ENCODE results near the gene SMIM38.
"Not testable (repeated sequence)": the region's sequence is repeated elsewhere in the genome, so short reads cannot be mapped to it uniquely, and the experiment has no call there.

SMIM38 gene

DNA sequence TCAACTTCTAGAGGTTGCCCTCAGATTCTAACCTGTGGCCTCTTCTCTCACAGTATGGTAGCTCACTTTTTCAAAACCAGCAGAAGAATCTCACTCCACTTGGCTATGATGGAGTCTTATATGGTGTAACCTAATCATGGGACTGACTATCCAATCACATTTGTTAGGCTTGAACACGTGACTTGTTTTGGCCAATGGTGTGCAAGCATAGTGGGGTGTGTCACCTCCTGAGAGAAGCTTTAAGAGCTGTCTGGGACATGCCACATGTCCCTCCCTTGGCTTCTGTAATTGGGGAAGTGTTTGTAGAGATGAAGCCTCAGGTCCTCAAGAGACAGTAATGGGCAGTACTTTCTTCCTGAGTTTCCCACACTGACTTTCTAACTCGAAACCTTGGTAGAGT lies 12.8 kb upstream of the SMIM38 start:
- no peaks in the 10 kb centered on the region for H3K36me3 ChIP-seq (ENCODE audit: control insufficient read depth, insufficient read depth, low read length)
- H3K27me3 ChIP-seq (ENCODE audit: control insufficient read depth, insufficient read depth, low read length): no peaks in the 10 kb centered on the region
- H3K9ac ChIP-seq (ENCODE audit: low read depth, low read length): no peak overlapping the region
- 0 out of 2 replicates have a peak, but pooled peaks cover 5% of the 10 kb centered on the region for H3K4me1 ChIP-seq (ENCODE audit: control insufficient read depth, insufficient read depth, low read length)
- H3K9me3 ChIP-seq (ENCODE audit: control insufficient read depth, insufficient read depth, low read length): peaks cover 9% of the 10 kb centered on the region; the same call in 1 of the 2 replicates
- no peak overlapping the region for H3K4me3 ChIP-seq (ENCODE audit: low read depth, low read length)
- H3K27ac ChIP-seq (ENCODE audit: low read depth, low read length): no peak overlapping the region

DNA sequence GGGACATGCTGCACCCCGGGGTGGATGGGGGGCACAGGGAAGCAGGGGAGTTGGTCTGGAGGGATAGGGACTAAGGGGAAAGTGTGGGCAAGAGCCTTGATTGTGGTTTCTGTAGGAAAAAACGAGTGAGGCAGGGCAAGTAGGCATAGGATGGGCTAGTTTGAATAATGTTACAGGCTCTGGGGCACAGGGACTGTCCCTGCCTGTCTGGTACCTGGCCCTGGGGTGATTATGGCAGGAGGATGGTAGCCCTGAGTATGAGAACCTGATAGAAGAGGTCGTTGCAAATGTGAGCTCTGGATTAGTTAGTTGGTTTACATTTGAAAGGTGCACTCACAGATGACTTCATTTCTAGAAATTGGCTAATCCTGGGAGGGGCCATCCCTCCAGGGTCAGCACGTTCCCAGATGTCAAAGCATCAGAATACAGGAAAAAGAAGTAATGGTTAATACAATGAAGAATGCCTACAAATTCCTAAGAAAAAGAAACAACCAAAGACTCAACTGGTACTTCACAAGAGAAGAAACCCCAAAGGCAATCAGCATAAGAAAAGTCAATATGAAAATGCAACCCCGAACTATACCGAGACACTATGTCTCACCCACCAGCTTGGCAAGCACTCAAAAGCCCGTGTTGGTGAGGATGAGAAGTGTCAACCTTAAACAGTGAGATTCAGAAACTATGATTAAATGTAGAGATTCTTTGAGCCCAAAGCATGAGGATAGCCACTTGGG lies 11.3 kb upstream of the SMIM38 start:
- no peak overlapping the region for H3K4me3 ChIP-seq (ENCODE audit: low read depth, low read length)
- H3K4me1 ChIP-seq (ENCODE audit: control insufficient read depth, insufficient read depth, low read length): no peaks in the 10 kb centered on the region
- no peaks in the 10 kb centered on the region for H3K36me3 ChIP-seq (ENCODE audit: control insufficient read depth, insufficient read depth, low read length)
- peaks cover 9% of the 10 kb centered on the region; the same call in 1 of the 2 replicates for H3K9me3 ChIP-seq (ENCODE audit: control insufficient read depth, insufficient read depth, low read length)
- no peak overlapping the region for H3K27ac ChIP-seq (ENCODE audit: low read depth, low read length)
- H3K9ac ChIP-seq (ENCODE audit: low read depth, low read length): no peak overlapping the region
- no peaks in the 10 kb centered on the region for H3K27me3 ChIP-seq (ENCODE audit: control insufficient read depth, insufficient read depth, low read length)

DNA sequence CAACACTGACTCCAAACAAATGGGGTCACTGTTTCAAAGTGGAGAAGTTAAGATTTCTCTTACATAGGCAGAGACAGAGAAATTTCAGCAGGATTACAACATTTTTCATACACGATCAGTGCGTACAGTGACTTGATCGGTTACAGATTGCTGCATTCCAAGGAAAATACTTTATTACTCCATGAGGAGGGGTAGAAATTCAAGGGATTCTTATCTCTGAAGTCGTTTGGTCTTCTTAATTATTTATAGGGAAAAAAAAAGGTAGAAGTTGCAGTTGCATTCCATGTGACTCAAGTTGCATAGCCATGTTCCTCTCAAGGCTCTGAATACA lies 10.7 kb upstream of the SMIM38 start:
- no peak overlapping the region for H3K27ac ChIP-seq (ENCODE audit: low read depth, low read length)
- no peak overlapping the region for H3K4me3 ChIP-seq (ENCODE audit: low read depth, low read length)

DNA sequence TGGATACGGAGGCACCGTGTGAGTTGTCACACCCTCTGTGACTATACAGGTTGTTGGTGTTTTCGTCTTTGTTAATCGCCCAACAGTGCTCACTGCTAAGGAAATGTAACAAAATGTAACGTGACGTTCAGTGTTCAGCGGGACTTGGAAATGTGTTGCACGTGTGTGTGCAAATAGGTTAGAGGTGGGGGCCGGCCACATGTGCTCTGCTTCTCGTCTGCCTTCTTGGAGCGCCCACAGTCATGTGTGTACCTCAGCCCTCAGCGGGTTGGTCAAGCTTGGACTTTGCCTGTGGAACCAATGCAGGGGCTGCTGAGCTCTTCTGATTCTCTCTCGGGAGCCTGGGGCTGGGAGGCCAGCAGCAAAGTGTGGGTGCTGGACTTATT lies 7.4 kb upstream of the SMIM38 start:
- H3K9me3 ChIP-seq (ENCODE audit: control insufficient read depth, insufficient read depth, low read length): peaks cover 11% of the 10 kb centered on the region

More for the DNA sequence above, 10.7 kb upstream of the SMIM38 start:
- Histone ChIP-seq H3K9me3 (ENCODE audit: control insufficient read depth, insufficient read depth, low read length) (peaks cover 9% of the 10 kb centered on the region), H3K27me3 (ENCODE audit: control insufficient read depth, insufficient read depth, low read length) (no peaks in the 10 kb centered on the region), H3K9ac (ENCODE audit: low read depth, low read length) (no peak overlapping the region), H3K36me3 (ENCODE audit: control insufficient read depth, insufficient read depth, low read length) (no peaks in the 10 kb centered on the region), H3K4me1 (ENCODE audit: control insufficient read depth, insufficient read depth, low read length) (no peaks in the 10 kb centered on the region)

DNA sequence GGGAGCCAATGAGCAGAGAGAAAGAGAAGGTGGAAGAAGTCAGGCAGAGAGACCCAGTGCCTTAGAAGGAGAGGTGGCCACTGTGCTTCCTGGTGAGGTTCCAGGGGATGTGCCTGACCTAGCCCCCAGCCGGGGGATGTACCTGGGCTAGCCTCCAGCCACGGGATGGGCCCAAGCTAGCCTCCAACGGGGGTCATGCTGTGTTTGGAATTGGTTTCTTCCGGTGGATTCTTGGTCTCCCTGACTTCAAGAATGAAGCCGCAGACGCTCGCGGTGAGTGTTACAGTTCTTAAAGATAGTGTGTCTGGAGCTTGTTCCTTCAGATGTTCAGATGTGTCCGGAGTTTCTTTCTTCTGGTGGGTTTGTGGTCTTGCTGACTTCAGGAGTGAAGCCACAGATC lies 6.9 kb upstream of the SMIM38 start:
- Histone ChIP-seq H3K27me3 (ENCODE audit: control insufficient read depth, insufficient read depth, low read length) (no peaks in the 10 kb centered on the region), H3K4me1 (ENCODE audit: control insufficient read depth, insufficient read depth, low read length) (peaks cover 12% of the 10 kb centered on the region), H3K9ac (ENCODE audit: low read depth, low read length) (no peak overlapping the region), H3K36me3 (ENCODE audit: control insufficient read depth, insufficient read depth, low read length) (no peaks in the 10 kb centered on the region), H3K27ac (ENCODE audit: low read depth, low read length) (no peak overlapping the region), H3K9me3 (ENCODE audit: control insufficient read depth, insufficient read depth, low read length) (peaks cover 11% of the 10 kb centered on the region), H3K4me3 (ENCODE audit: low read depth, low read length) (no peak overlapping the region)

More for the DNA sequence above, 7.4 kb upstream of the SMIM38 start:
- no peaks in the 10 kb centered on the region for H3K36me3 ChIP-seq (ENCODE audit: control insufficient read depth, insufficient read depth, low read length)
- H3K9ac ChIP-seq (ENCODE audit: low read depth, low read length): no peak overlapping the region
- H3K4me3 ChIP-seq (ENCODE audit: low read depth, low read length): no peak overlapping the region
- H3K27me3 ChIP-seq (ENCODE audit: control insufficient read depth, insufficient read depth, low read length): no peaks in the 10 kb centered on the region
- H3K27ac ChIP-seq (ENCODE audit: low read depth, low read length): no peak overlapping the region
- peaks cover 12% of the 10 kb centered on the region for H3K4me1 ChIP-seq (ENCODE audit: control insufficient read depth, insufficient read depth, low read length)

DNA sequence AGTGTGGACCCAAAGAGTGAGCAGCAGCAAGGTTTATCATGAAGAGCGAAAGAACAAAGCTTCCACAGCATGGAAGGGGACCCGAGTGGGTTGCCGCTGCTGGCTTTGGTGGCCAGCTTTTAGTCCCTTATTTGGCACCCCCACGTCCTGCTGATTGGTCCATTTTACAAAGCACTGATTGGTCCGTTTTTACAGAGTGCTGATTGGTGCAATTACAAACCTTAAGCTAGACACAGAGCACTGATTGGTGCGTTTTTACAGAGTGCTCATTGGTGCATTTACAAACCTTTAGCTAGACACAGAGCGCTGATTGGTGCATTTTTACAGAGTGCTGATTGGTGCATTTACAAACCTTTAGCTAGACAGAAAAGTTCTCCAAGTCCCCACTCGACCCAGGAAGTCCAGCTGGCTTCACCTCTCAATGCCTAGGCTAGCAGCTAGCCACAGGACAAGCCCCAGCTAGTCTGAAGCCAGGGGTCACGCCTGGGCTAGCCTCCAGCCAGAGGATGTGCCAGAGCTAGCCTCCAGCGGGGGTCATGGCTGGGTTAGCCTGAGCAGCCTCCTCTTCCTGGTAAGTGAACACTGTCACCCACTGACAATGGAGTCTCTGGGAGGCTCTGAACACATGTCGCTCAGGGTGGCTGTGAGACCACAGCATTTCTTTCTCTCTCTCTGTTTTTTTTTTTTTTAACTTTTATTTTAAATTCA lies 6.2 kb upstream of the SMIM38 start:
- H3K36me3 ChIP-seq (ENCODE audit: control insufficient read depth, insufficient read depth, low read length); H3K9ac ChIP-seq (ENCODE audit: low read depth, low read length); H3K4me3 ChIP-seq (ENCODE audit: low read depth, low read length); H3K27me3 ChIP-seq (ENCODE audit: control insufficient read depth, insufficient read depth, low read length); H3K27ac ChIP-seq (ENCODE audit: low read depth, low read length): not testable (repeated sequence)
- peaks cover 11% of the 10 kb centered on the region for H3K9me3 ChIP-seq (ENCODE audit: control insufficient read depth, insufficient read depth, low read length)
- peaks cover 12% of the 10 kb centered on the region for H3K4me1 ChIP-seq (ENCODE audit: control insufficient read depth, insufficient read depth, low read length)

DNA sequence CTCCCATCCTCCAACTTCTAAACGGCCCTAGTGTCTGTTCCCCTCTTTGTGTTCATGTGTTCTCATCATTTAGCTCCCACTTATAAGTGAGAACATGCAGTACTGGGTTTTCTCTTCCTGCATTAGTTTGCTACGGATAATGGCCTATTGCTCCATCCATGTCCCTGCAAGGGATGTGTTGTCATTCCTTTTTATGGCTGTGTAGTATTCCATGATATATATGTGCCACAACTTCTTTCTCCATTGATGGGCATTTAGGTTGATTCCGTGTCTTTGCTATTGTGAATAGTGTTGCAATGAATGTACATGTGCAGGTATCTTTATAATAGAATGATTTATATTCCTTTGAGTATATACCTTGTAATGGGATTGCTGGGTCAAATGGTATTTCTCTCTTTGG lies 5.6 kb upstream of the SMIM38 start:
- no peak overlapping the region for H3K9ac ChIP-seq (ENCODE audit: low read depth, low read length)
- no peak overlapping the region for H3K4me3 ChIP-seq (ENCODE audit: low read depth, low read length)
- H3K36me3 ChIP-seq (ENCODE audit: control insufficient read depth, insufficient read depth, low read length): no peaks in the 10 kb centered on the region
- H3K9me3 ChIP-seq (ENCODE audit: control insufficient read depth, insufficient read depth, low read length): peaks cover 11% of the 10 kb centered on the region
- H3K4me1 ChIP-seq (ENCODE audit: control insufficient read depth, insufficient read depth, low read length): peaks cover 12% of the 10 kb centered on the region
- no peak overlapping the region for H3K27ac ChIP-seq (ENCODE audit: low read depth, low read length)
- no peaks in the 10 kb centered on the region for H3K27me3 ChIP-seq (ENCODE audit: control insufficient read depth, insufficient read depth, low read length)

DNA sequence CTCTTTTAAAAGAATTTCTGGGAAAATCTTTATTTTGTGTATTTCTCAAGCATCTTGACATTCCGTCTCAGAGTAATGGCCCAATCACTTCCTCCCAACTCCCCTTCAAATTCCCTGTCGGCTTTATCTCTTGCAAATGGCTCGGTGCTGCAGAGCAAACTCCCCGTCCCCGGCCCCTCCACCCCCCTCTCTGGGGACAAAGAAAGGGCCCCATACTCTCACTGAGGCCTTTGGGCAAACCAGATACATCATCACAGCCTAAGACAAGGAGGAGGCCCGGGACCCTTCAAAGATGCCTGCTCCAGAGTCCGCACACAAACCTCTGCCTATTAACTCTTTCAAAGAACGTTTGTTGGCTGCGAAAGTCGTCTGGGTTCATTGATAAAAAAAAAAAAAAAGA lies 3.9 kb upstream of the SMIM38 start:
- no peak overlapping the region for H3K9ac ChIP-seq (ENCODE audit: low read depth, low read length)
- no peak overlapping the region for H3K4me3 ChIP-seq (ENCODE audit: low read depth, low read length)
- no peak overlapping the region for H3K27ac ChIP-seq (ENCODE audit: low read depth, low read length)
- peaks cover 12% of the 10 kb centered on the region for H3K4me1 ChIP-seq (ENCODE audit: control insufficient read depth, insufficient read depth, low read length)
- no peaks in the 10 kb centered on the region for H3K36me3 ChIP-seq (ENCODE audit: control insufficient read depth, insufficient read depth, low read length)
- H3K9me3 ChIP-seq (ENCODE audit: control insufficient read depth, insufficient read depth, low read length): peaks cover 6% of the 10 kb centered on the region; the same call in 1 of the 2 replicates
- H3K27me3 ChIP-seq (ENCODE audit: control insufficient read depth, insufficient read depth, low read length): no peaks in the 10 kb centered on the region

DNA sequence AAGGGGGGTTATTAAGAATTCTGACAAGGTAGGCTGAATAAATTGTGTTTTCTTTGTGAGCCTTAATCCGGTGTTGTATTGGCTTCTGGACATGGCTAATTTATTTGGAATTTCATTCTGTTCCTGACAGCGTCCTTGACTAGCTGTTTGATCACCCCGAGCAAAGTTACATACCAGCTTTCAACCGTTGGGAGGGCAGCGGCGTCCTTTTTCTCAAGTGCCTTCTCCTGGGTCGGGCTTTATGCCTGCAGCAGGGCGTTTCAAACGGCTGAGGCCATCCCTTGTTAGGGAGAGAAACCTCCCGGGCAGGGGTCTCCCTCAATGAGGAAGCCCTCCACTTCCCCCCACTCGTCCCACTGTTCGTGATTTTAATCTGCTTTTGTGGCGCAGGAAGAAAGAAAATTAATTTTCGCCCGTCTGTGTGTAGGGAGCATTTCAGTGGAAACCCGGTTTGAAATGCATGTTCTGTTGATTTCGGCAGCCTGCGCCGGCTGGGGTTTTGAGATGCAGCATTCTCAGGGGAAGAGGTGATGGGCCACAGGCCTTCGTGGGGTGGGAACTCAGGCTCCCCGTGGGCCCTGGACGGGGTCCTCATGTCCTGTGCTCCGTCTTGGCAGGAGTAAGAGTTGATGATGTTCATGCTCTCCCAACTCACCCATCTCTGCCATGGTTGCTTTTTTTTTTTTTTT lies 2.9 kb upstream of the SMIM38 start:
- Histone ChIP-seq H3K36me3 (ENCODE audit: control insufficient read depth, insufficient read depth, low read length) (no peaks in the 10 kb centered on the region), H3K27ac (ENCODE audit: low read depth, low read length) (peak overlapping the region; percentile 7), H3K9ac (ENCODE audit: low read depth, low read length) (no peak overlapping the region), H3K27me3 (ENCODE audit: control insufficient read depth, insufficient read depth, low read length) (no peaks in the 10 kb centered on the region), H3K4me3 (ENCODE audit: low read depth, low read length) (no peak overlapping the region), H3K9me3 (ENCODE audit: control insufficient read depth, insufficient read depth, low read length) (peaks cover 3% of the 10 kb centered on the region; the same call in 1 of the 2 replicates), H3K4me1 (ENCODE audit: control insufficient read depth, insufficient read depth, low read length) (peaks cover 12% of the 10 kb centered on the region)

DNA sequence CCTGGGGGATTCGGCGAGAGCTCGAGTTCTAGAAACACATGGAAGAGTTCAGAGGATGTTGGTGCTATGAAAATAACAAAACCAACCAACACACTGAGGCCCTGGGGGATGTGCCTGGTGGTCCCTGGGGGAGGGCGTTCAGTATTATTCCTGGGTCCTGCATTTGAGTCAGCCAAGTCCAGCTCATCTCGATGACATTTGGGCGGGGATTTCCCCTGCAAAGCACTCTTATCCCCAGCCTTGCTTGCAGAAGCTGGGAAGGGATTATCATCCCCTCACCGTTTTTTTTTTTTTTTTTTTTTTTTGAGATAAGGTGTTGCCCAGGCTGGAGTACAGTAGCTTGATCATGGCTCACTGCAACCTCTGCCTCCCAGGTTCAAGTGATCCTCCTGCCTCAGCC lies 2.1 kb upstream of the SMIM38 start:
- Histone ChIP-seq H3K9me3 (ENCODE audit: control insufficient read depth, insufficient read depth, low read length) (peaks cover 3% of the 10 kb centered on the region; the same call in 1 of the 2 replicates), H3K27ac (ENCODE audit: low read depth, low read length) (no peak overlapping the region), H3K36me3 (ENCODE audit: control insufficient read depth, insufficient read depth, low read length) (no peaks in the 10 kb centered on the region), H3K4me1 (ENCODE audit: control insufficient read depth, insufficient read depth, low read length) (peaks cover 12% of the 10 kb centered on the region), H3K4me3 (ENCODE audit: low read depth, low read length) (no peak overlapping the region), H3K9ac (ENCODE audit: low read depth, low read length) (no peak overlapping the region), H3K27me3 (ENCODE audit: control insufficient read depth, insufficient read depth, low read length) (no peaks in the 10 kb centered on the region)

Measured in HUES48 (cell line).